GM10248 (cell line): Measurements from ENCODE around the gene DLGAP1.

Source experiments
- CTCF ChIA-PET: fragments of 300-600 bp; sonication (Branson Sonifier 250); formaldehyde crosslinking; extraction: SDS; loops from one replicate; lab custom pipeline; 2021; ENCODE audit warnings: antibody characterized with exemption; lab: Yijun Ruan, JAX
- POLR2A ChIA-PET: fragments of 350-650 bp; sonication (Branson Sonifier 250); formaldehyde crosslinking; extraction: SDS; loops from one replicate; lab custom pipeline; 2020; ENCODE audit warnings: antibody characterized with exemption; lab: Yijun Ruan, JAX
- DNase-seq: peaks from one replicate; pipeline ENCODE4 v3.0.0; 2012; ENCODE audit errors: extremely low spot score
- TF ChIP-seq, protein P1 (sequence below): IDR thresholded peaks from 2 replicates; pipeline ENCODE4 v1.5.1; 2012; ENCODE audit warnings: mild to moderate bottlenecking, low read depth; ENCODE audit errors: extremely low read depth, missing control alignments, control extremely low read depth

DLGAP1 gene

DNA sequence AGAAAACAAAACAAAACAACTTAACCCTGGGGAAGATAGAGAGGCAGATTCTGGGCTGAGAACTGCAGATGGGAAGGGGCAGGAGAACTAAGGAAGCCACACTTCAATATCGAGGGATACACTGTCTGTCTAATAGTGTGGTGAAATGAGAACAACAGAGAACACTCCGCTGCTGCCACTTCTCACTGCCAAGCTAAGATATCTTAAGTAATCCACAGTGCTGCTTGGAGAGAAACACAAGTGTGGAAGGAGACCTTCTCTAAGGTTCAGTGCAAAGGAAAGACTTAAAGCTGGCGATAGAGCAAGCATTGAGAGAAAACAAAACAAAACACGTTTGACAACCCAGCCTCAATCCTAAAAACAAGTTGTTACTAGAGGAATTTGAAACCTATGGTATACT, 37.4 kb downstream of the DLGAP1 start:
- DNase-seq: no peak
- POLR2A ChIA-PET: no interaction called here
- TF ChIP-seq, protein P1, sequence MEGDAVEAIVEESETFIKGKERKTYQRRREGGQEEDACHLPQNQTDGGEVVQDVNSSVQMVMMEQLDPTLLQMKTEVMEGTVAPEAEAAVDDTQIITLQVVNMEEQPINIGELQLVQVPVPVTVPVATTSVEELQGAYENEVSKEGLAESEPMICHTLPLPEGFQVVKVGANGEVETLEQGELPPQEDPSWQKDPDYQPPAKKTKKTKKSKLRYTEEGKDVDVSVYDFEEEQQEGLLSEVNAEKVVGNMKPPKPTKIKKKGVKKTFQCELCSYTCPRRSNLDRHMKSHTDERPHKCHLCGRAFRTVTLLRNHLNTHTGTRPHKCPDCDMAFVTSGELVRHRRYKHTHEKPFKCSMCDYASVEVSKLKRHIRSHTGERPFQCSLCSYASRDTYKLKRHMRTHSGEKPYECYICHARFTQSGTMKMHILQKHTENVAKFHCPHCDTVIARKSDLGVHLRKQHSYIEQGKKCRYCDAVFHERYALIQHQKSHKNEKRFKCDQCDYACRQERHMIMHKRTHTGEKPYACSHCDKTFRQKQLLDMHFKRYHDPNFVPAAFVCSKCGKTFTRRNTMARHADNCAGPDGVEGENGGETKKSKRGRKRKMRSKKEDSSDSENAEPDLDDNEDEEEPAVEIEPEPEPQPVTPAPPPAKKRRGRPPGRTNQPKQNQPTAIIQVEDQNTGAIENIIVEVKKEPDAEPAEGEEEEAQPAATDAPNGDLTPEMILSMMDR: no peak
- CTCF ChIA-PET: no interaction called here

DNA sequence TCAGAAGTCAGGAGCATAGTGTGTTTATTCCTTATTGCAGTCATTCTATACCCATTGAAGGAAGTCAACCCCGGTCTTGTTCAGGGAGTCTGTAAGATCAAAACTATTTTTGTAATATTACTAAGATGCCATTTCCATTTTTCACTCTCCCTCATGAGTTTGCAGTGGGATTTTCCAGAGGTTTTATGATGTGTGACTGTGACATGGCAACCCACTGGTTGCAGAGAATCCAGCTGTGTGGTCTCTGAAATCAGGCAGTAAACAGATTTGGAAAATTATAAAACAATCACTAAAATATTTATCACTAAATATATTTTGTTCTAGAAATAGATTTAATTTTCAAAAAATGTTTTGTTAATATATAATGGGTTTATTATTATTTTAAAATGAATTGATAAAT, 38.1 kb downstream of the DLGAP1 start:
- TF ChIP-seq, protein P1: no peak
- DNase-seq: no peak
- POLR2A ChIA-PET: no interaction called here
- CTCF ChIA-PET: no interaction called here

DNA sequence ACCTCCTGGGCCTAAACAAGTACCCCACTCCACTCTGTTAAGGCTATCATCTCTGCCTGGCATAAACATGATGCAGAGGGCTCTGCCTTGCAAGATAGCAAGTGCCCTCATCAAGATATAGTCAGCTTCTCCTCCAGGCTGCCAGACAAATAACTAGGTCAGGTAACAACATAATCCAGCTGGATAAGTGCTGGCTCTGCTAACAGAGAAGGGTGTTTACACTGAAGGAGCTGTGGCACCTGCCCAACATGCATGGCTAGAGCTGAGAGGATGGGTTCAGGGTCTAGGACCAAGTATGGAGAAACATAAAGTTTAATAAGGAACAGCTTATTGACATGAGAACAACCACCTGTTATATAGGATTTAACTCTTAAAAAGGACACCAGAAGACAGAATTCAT, 42.8 kb downstream of the DLGAP1 start:
- ChIA-PET POLR2A (no interaction called here), CTCF (interaction anchor here (1.0 kb wide), 1 partner anchor 18 kb away, joined by 3 read pairs; no protein-coding TSS in a partner anchor)
- no peak for DNase-seq
- TF ChIP-seq, protein P1: no peak

DNA sequence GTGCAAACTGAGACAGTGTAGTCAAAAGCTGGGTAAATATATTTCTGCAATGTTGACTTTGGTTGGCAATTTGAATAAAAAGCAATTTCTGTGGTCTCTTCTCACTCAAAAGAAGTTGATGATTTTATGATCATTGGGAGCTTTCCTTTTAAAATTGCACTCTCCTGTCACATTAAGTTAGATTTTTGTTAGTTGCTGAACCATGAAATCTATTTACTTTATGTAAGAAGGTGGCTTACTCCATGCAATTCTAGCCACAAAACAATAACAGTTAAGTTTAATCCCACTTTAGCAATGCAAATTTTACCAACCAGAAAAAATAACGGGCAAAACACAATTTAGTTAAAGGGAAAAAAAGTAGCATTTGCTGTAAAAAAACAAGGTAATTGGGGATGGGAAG, 48.3 kb downstream of the DLGAP1 start:
- ChIA-PET POLR2A (no interaction called here), CTCF (no interaction called here)
- no peak for DNase-seq
- TF ChIP-seq, protein P1: no peak

DNA sequence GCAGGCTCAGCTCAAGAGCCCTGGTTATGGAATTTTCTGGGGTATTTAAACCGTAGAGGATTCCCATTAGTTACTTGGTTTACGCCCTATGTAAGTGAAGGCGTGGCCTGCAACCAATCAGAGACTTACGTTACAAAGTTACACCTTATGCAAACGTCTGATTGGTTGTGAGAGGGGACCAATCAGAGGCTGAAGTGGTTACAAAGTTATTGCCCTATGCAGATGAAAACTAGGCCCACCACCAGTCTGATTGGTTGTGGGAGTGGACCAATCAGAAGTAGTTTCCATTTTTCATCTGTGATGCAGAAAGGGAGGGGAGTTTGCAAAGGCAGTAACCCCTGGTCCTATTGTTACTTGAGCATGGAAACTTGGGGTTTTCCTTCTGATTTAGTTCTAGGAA, 49.1 kb downstream of the DLGAP1 start:
- TF ChIP-seq, protein P1: no peak
- POLR2A ChIA-PET: no interaction called here

DNA sequence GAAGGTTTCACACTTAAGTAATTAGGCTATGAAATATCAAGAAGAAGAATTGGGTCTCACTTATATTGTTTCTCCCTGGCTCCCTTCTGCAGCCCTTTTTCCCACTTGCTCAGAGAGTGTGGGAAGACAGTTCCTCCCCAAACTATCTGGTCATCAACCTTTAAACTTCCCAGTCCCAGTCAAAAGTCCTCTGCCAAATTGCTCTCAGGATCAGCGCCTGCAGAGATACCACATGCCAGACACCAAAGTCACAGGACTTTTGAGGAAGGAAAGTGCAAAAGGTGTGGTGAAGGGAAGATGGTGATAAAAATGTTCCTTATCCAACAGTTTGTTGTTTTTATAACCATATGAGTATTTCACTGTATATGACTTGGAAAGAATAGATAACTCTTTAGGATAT, 51.3 kb downstream of the DLGAP1 start:
- DNase-seq: no peak
- ChIA-PET CTCF (interaction anchor here (1.1 kb wide), 1 partner anchor 11 kb away, joined by 3 read pairs; no protein-coding TSS in a partner anchor), POLR2A (no interaction called here)
- TF ChIP-seq, protein P1: no peak

More for the DNA sequence above, 49.1 kb downstream of the DLGAP1 start:
- no peak for DNase-seq
- CTCF ChIA-PET: no interaction called here

DNA sequence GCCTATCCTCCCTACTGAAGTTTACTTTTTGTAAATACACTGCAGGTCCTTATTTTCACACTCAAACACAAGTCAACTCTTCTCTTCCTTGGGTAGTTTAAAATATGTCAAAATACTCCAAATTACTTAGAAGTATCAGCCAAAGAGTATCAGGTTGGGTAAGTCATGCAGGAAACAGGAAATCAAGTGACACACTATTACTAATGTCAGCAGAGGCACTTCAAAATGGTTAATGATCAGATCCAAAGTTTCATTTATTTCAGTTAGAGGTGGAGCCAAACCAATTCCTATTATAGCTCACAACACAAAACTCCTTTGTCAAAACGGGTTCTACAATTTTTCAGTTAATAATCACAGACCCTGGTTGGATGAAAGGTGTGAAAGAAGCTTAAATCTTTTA, 54.2 kb downstream of the DLGAP1 start:
- TF ChIP-seq, protein P1: no peak
- ChIA-PET CTCF (no interaction called here), POLR2A (no interaction called here)
- DNase-seq: no peak
